Suprapubic skin (tissue), 4 donors: ENCODE results near the gene DEPP1. TPM values are rescaled to one million over a fixed set of nuclear protein-coding genes. Genes with fewer than 3 reads are reported as not detected.

Experiments used
- DNase-seq, 2 donors: peaks; one replicate each; pipeline ENCODE4 v3.0.0-alpha.2; 2019; ENCODE audit warnings: low spot score in 2 of 2
- H3K27ac ChIP-seq: fragments of 200-600 bp; sonication (generic); one replicate; pipeline ENCODE4 v1.5.1; 2019
- H3K27me3 ChIP-seq: fragments of 200-600 bp; sonication (generic); one replicate; pipeline ENCODE4 v1.5.1; 2019
- H3K36me3 ChIP-seq: fragments of 200-600 bp; sonication (generic); one replicate; pipeline ENCODE4 v1.5.1; 2019
- H3K4me1 ChIP-seq: fragments of 200-600 bp; sonication (generic); one replicate; pipeline ENCODE4 v1.5.1; 2019
- H3K4me3 ChIP-seq: fragments of 200-600 bp; sonication (generic); one replicate; pipeline ENCODE4 v1.5.1; 2019; ENCODE audit warnings: mild to moderate bottlenecking
- H3K9me3 ChIP-seq: fragments of 200-600 bp; sonication (generic); one replicate; pipeline ENCODE4 v1.5.1; 2019
- CTCF ChIP-seq, 2 donors: fragments of 200-600 bp in 1 of 2; fragments of 450-650 bp in 1 of 2; sonication (generic) in 1 of 2; IDR thresholded peaks; one replicate each; pipeline ENCODE4 v1.5.1; 2016 to 2019; ENCODE audit warnings: antibody characterized with exemption in 2 of 2, mild to moderate bottlenecking in 1 of 2, moderate library complexity in 1 of 2
- EP300 ChIP-seq: sonication (generic); formaldehyde crosslinking; IDR thresholded peaks from one replicate; pipeline ENCODE4 v1.6.1; 2017; ENCODE audit warnings: antibody characterized with exemption
- POLR2A ChIP-seq, 2 donors: fragments of 450-650 bp; IDR thresholded peaks; one replicate each; pipeline ENCODE4 v1.6.1; 2017; ENCODE audit warnings: antibody characterized with exemption in 2 of 2, mild to moderate bottlenecking in 2 of 2, moderate library complexity in 2 of 2
- POLR2AphosphoS5 ChIP-seq, 3 donors: sonication (generic); formaldehyde crosslinking; IDR thresholded peaks; one replicate each; pipeline ENCODE4 v1.6.1; 2017; ENCODE audit warnings: antibody characterized with exemption in 3 of 3
- WGBS: methylation state at CpG from one replicate; pipeline ENCODE4 v1.1.5; 2018; 5-methylcytosine and 5-hydroxymethylcytosine counted together
- total RNA-seq, 4 donors: library from RNA; depleted of rRNA; stranded (reverse); fragments of >200 nt; gene quantifications; one replicate each; pipeline ENCODE4 v1.1.0, GENCODE V29; 2016

Gene DEPP1
- total RNA-seq, 4 donors from 2014 or later = 27.5 to 101 (median 38.2) TPM

DNA sequence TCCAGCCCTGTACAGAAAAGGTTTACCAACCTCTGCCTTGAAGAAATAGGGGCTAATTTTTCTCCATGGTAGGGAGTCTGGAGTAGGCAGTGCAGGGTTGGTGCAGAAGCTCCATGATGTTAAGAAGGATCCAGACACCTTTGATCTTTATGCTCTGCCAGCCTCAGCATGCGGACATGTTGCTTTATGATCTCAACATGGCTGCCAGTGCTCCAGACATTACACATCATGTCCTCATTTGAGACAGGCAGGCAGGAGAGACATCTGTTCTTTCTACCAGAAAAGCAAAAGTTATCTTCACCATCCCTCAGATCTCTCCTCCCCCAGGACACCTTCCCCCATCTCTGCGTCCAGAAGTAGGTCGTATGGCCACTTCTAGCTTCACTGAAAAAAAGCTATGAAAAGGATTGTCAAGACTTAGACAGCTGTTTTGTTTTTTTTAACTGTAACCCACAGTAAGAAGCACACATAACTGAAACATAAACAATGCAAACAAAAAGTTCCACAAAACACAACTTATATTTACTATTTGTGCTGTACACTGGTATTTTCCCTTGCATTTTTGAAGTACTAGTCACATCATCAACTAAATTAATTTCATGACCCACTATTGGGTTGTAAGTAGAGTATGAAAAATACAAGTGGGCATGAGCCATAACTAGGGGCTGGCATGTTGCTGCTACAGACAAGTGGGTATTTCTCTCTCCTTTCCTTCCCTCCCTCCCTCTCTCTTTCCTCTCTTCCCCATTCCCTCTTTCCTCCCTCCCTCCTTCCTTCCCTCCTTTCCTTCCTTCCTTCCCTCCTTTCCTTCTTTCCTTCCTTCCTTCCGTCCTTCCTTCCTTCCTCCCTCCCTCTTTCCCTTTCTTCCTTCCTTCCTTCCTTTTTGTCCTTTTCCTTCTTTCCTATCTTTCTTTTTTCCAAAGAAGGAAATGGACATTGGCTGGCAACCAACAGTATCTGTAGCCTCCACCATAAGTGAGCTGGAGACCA, 21.6 kb downstream of the DEPP1 start:
- Histone ChIP-seq H3K4me1 (peaks cover 48% of the 10 kb centered on the region), H3K36me3 (peaks cover 4% of the 10 kb centered on the region), H3K4me3 (no peak overlapping the region), H3K27ac (peak overlapping the region; percentile 53), H3K27me3 (no peaks in the 10 kb centered on the region), H3K9me3 (no peaks in the 10 kb centered on the region)
- peak in 1 of 2 donors; percentile 13 for DNase-seq
- 95% methylated on average over 4 of the region's 4 CpGs for WGBS
- no peak for TF ChIP-seq POLR2AphosphoS5 (IDR thresholded peaks at IDR 0.05)
- no peak for TF ChIP-seq EP300
- no peak for TF ChIP-seq POLR2A (IDR thresholded peaks at IDR 0.05)
- no peak for TF ChIP-seq CTCF (IDR thresholded peaks at IDR 0.05)

DNA sequence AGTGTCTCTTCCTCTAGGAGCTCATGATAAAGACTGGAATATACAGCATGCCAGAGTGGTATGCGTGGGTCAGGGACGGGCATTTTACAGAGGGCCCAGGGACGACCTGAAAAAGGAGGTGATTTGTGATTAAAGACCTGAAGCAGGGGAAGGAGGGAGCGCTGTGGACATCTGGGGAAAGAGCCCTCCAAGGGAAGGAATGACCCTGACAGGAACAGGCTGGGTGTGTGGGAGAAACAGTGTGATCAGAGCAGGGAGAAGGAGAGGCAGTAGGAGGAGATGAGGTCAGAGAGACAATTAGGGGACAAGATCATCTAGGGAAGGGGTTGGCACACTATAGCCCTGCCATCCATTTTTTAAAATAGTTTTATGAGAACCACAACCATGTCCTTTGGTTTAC, 22.4 kb downstream of the DEPP1 start:
- TF ChIP-seq POLR2A (IDR thresholded peaks at IDR 0.05) (no peak), POLR2AphosphoS5 (IDR thresholded peaks at IDR 0.05) (no peak), EP300 (no peak), CTCF (IDR thresholded peaks at IDR 0.05) (no peak)
- Histone ChIP-seq H3K27me3 (no peaks in the 10 kb centered on the region), H3K36me3 (peaks cover 4% of the 10 kb centered on the region), H3K4me3 (no peak overlapping the region), H3K27ac (peak overlapping the region; percentile 53), H3K9me3 (no peaks in the 10 kb centered on the region), H3K4me1 (peaks cover 40% of the 10 kb centered on the region)
- WGBS = 95% methylated on average over 4 of the region's 4 CpGs
- peak in 1 of 2 donors; percentile 35 for DNase-seq

- no peaks in the 10 kb centered on the region for H3K9me3 ChIP-seq
- H3K36me3 ChIP-seq = peaks cover 4% of the 10 kb centered on the region
- peaks cover 34% of the 10 kb centered on the region for H3K4me1 ChIP-seq
- WGBS = 80% methylated on average over 8 of the region's 8 CpGs
- H3K4me3 ChIP-seq = no peak overlapping the region
- TF ChIP-seq POLR2AphosphoS5 (IDR thresholded peaks at IDR 0.05) (peak in 2 of 3 donors; percentile 50 to 66), POLR2A (IDR thresholded peaks at IDR 0.05) (no peak)
- H3K27me3 ChIP-seq = no peaks in the 10 kb centered on the region
- peak; percentile 89 to 92 for DNase-seq
- peak overlapping the region; percentile 28 for H3K27ac ChIP-seq
Observed at GRCh38 chr10:44955413-44956070, 23.1 kb downstream of the DEPP1 start.

- Histone ChIP-seq H3K27me3 (no peaks in the 10 kb centered on the region), H3K27ac (peak overlapping the region; percentile 28), H3K9me3 (no peaks in the 10 kb centered on the region), H3K4me3 (no peak overlapping the region), H3K4me1 (peaks cover 29% of the 10 kb centered on the region), H3K36me3 (peaks cover 4% of the 10 kb centered on the region)
- DNase-seq = no peak
- TF ChIP-seq EP300 = no peak
- TF ChIP-seq POLR2AphosphoS5 (IDR thresholded peaks at IDR 0.05) = no peak
- no peak for TF ChIP-seq CTCF (IDR thresholded peaks at IDR 0.05)
- TF ChIP-seq POLR2A (IDR thresholded peaks at IDR 0.05) = no peak
Observed at GRCh38 chr10:44954962-44955361, 23.6 kb downstream of the DEPP1 start.

GRCh38 chr10:44954042-44954441, 24.6 kb downstream of the DEPP1 start:
- H3K4me3 ChIP-seq = no peak overlapping the region
- no peak for DNase-seq
- H3K27ac ChIP-seq = no peak overlapping the region
- TF ChIP-seq CTCF (IDR thresholded peaks at IDR 0.05) (no peak), POLR2AphosphoS5 (IDR thresholded peaks at IDR 0.05) (no peak), POLR2A (IDR thresholded peaks at IDR 0.05) (no peak), EP300 (no peak)
- no peaks in the 10 kb centered on the region for H3K9me3 ChIP-seq
- no peaks in the 10 kb centered on the region for H3K27me3 ChIP-seq
- peaks cover 4% of the 10 kb centered on the region for H3K36me3 ChIP-seq
- H3K4me1 ChIP-seq = peaks cover 23% of the 10 kb centered on the region
